OCI-LY1 (cell line): ENCODE measurements around the gene ZNF223.

Source experiments
- H2AFZ ChIP-seq: fragments of 200-600 bp; sonication (generic), shearing (Covaris generic); 2 replicates; pipeline ENCODE4 v1.6.0; 2014; ENCODE audit warnings: antibody characterized with exemption, mild to moderate bottlenecking, low read length
- H3F3A ChIP-seq: fragments of 200-600 bp; sonication (generic), shearing (Covaris generic); 2 replicates; pipeline ENCODE4 v1.6.0; 2014; ENCODE audit warnings: mild to moderate bottlenecking, antibody characterized with exemption, low read length, moderate library complexity; ENCODE audit not compliant: insufficient read depth
- H3K27ac ChIP-seq: fragments of 200-600 bp; sonication (generic); 2 replicates; pipeline ENCODE4 v1.5.1; 2014; ENCODE audit warnings: low read length, mixed run types, mild to moderate bottlenecking, low read depth; ENCODE audit not compliant: poor library complexity, severe bottlenecking
- H3K27me3 ChIP-seq: fragments of 200-600 bp; sonication (generic); 2 replicates; pipeline ENCODE4 v1.6.0; 2014; ENCODE audit warnings: antibody characterized with exemption, mild to moderate bottlenecking, low read length, moderate library complexity; ENCODE audit not compliant: insufficient read depth
- H3K36me3 ChIP-seq: fragments of 200-600 bp; sonication (generic); 2 replicates; pipeline ENCODE4 v1.6.1; 2014; ENCODE audit warnings: mild to moderate bottlenecking, antibody characterized with exemption, low read length, moderate library complexity, mixed read lengths; ENCODE audit not compliant: insufficient read depth
- H3K4me1 ChIP-seq: fragments of 200-600 bp; sonication (generic); 2 replicates; pipeline ENCODE4 v1.5.1; 2014; ENCODE audit warnings: mild to moderate bottlenecking, low read length, moderate library complexity; ENCODE audit not compliant: insufficient read depth, severe bottlenecking
- H3K4me2 ChIP-seq: fragments of 200-600 bp; sonication (generic), shearing (Covaris generic); 2 replicates; pipeline ENCODE4 v1.6.1; 2014; ENCODE audit warnings: low read length
- H3K4me3 ChIP-seq: fragments of 200-600 bp; sonication (generic); 2 replicates; pipeline ENCODE4 v1.5.1; 2014; ENCODE audit warnings: low read length, low read depth, mild to moderate bottlenecking, mixed read lengths; ENCODE audit not compliant: poor library complexity, severe bottlenecking
- H3K79me2 ChIP-seq: fragments of 200-600 bp; shearing (Covaris generic); 2 replicates; pipeline ENCODE4 v1.6.1; 2016; ENCODE audit warnings: mixed run types, low read length, mixed read lengths; ENCODE audit not compliant: insufficient read depth
- H3K9ac ChIP-seq: fragments of 200-600 bp; sonication (generic), shearing (Covaris generic); 2 replicates; pipeline ENCODE4 v1.6.1; 2014; ENCODE audit warnings: mild to moderate bottlenecking, low read length, mixed read lengths
- H3K9me2 ChIP-seq: fragments of 200-600 bp; sonication (generic), shearing (Covaris generic); 2 replicates; pipeline ENCODE4 v1.6.1; 2014; ENCODE audit warnings: low read depth, mild to moderate bottlenecking, low read length, mixed read lengths
- H3K9me3 ChIP-seq: fragments of 200-600 bp; shearing (Covaris generic); 2 replicates; pipeline ENCODE4 v1.6.1; 2014; ENCODE audit warnings: low read length, mixed read lengths
- H4K20me1 ChIP-seq: fragments of 200-600 bp; sonication (generic), shearing (Covaris generic); 2 replicates; pipeline ENCODE4 v1.6.0; 2016; ENCODE audit warnings: mild to moderate bottlenecking, low read length; ENCODE audit not compliant: insufficient read depth
- CTCF ChIP-seq: fragments of 200-600 bp; sonication (generic), shearing (Covaris generic); IDR thresholded peaks from 2 replicates; pipeline ENCODE4 v1.5.1; 2017; ENCODE audit warnings: mild to moderate bottlenecking, antibody characterized with exemption, low read length, moderate library complexity, mixed read lengths
- EZH2 ChIP-seq: fragments of 200-600 bp; sonication (generic), shearing (Covaris generic); IDR thresholded peaks from 2 replicates; pipeline ENCODE4 v1.8.0; 2017; ENCODE audit warnings: borderline replicate concordance, mixed run types, mild to moderate bottlenecking, antibody characterized with exemption, low read length, moderate library complexity, mixed read lengths

Gene ZNF223

GRCh38 chr19:44003461-44004009 lies 48.3 kb upstream of the ZNF223 start:
- Histone ChIP-seq H4K20me1 (no peaks in the 10 kb centered on the region), H2AFZ (no peak overlapping the region), H3K4me2 (peak overlapping the region; percentile 77), H3K79me2 (no peaks in the 10 kb centered on the region), H3F3A (no peaks in the 10 kb centered on the region), H3K4me3 (peak overlapping the region; percentile 76), H3K27me3 (no peaks in the 10 kb centered on the region), H3K36me3 (peaks cover 15% of the 10 kb centered on the region), H3K9ac (peak overlapping the region; percentile 69), H3K27ac (no peak overlapping the region), H3K9me3 (0 out of 2 replicates have a peak, but pooled peaks cover 8% of the 10 kb centered on the region), H3K4me1 (peaks cover 11% of the 10 kb centered on the region), H3K9me2 (no peaks in the 10 kb centered on the region)
- no peak for TF ChIP-seq EZH2
- no peak for TF ChIP-seq CTCF

- H3K4me1 ChIP-seq, result peaks cover 11% of the 10 kb centered on the region
- no peak overlapping the region for H3K4me2 ChIP-seq
These were observed 45.9 kb upstream of the ZNF223 start for GRCh38 chr19:44005973-44006372.

GRCh38 chr19:44007473-44007872 lies 44.4 kb upstream of the ZNF223 start:
- Histone ChIP-seq H2AFZ (no peak overlapping the region), H3K27ac (no peak overlapping the region), H3K79me2 (no peaks in the 10 kb centered on the region), H3K4me2 (no peak overlapping the region), H3K9ac (no peak overlapping the region), H3K27me3 (no peaks in the 10 kb centered on the region), H3K4me1 (peaks cover 7% of the 10 kb centered on the region), H3K9me2 (no peaks in the 10 kb centered on the region; the same call in 1 of the 2 replicates), H3F3A (no peaks in the 10 kb centered on the region), H4K20me1 (no peaks in the 10 kb centered on the region), H3K9me3 (peaks cover 21% of the 10 kb centered on the region; the same call in 1 of the 2 replicates), H3K36me3 (peaks cover 46% of the 10 kb centered on the region), H3K4me3 (no peak overlapping the region)
- TF ChIP-seq CTCF (no peak), EZH2 (no peak)

More at GRCh38 chr19:44005973-44006372, 45.9 kb upstream of the ZNF223 start:
- Histone ChIP-seq H3K9me2 (no peaks in the 10 kb centered on the region), H3K36me3 (peaks cover 37% of the 10 kb centered on the region), H3K27ac (no peak overlapping the region), H3K9me3 (peaks cover 17% of the 10 kb centered on the region; the same call in 1 of the 2 replicates), H3K79me2 (no peaks in the 10 kb centered on the region), H3F3A (no peaks in the 10 kb centered on the region), H3K9ac (no peak overlapping the region), H2AFZ (no peak overlapping the region), H3K4me3 (no peak overlapping the region), H3K27me3 (no peaks in the 10 kb centered on the region), H4K20me1 (no peaks in the 10 kb centered on the region)
- TF ChIP-seq CTCF (no peak), EZH2 (no peak)
